HG03439 (cell line): ENCODE measurements around the gene EHD3.

ENCODE experiments used
- ATAC-seq: cut with Tn5 transposase; IDR thresholded peaks from one replicate; pipeline ENCODE4 v1.9.1; 2021; ENCODE audit warnings: mild to moderate bottlenecking, moderate library complexity; ENCODE audit not compliant: unreplicated experiment

Gene EHD3

DNA sequence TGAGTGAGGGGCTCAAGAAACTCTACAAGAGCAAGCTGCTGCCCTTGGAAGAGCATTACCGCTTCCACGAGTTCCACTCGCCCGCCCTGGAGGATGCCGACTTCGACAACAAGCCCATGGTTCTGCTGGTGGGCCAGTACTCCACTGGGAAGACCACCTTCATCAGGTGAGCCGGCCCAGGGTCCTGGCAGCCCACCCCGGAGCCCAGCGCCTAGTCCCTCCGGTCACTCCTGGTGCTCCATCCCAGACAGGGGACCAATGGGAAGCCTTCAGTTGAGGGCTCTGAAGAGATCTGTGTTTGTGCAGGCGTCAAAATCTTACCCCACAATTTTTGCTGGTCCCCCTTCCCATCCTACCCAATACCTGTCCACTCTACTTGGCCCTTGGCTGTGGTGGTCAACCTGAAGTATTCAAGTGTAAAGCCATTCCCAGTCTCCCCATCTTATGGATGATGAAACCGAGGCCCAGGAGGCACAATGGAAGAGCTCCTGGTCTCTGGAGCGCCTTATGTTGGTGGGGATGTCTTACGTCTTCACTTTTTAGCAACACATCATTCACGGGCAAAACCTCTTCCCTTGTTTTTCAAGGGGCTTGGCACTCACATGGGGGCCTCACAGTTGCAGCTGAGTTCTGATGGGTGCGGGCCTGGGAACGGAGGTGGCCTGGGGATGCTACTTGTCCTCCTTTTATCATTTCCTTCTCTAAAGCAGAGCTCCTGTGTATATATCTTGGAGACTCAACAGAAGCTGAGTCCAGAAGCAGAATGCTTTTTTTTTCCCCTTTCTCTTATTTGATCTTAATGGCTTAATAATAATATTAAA is 941 bp downstream of the EHD3 start:
- ATAC-seq, result no peak

DNA sequence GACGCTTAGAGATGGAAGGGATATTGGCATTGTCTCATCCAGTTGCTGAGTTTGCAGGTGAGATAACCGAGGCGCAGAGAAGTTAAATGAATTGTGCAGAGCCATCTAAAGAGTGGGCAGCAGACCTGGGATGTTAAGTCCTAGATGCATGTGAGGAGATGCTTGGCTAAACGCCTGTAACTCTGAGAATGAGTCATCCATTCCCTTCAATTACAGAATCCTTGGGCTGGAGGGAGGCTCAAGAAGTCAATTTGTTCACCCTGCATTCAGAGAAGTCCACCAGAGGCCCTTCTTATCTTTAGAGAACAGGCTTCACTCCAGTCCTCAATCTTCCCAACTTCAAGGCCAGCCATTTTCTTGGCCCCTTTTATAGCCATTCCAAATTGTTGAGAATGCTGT is 1.6 kb downstream of the EHD3 start:
- ATAC-seq, result no peak

GRCh38 chr2:31236433-31237205 is 2.7 kb downstream of the EHD3 start:
- no peak for ATAC-seq

DNA sequence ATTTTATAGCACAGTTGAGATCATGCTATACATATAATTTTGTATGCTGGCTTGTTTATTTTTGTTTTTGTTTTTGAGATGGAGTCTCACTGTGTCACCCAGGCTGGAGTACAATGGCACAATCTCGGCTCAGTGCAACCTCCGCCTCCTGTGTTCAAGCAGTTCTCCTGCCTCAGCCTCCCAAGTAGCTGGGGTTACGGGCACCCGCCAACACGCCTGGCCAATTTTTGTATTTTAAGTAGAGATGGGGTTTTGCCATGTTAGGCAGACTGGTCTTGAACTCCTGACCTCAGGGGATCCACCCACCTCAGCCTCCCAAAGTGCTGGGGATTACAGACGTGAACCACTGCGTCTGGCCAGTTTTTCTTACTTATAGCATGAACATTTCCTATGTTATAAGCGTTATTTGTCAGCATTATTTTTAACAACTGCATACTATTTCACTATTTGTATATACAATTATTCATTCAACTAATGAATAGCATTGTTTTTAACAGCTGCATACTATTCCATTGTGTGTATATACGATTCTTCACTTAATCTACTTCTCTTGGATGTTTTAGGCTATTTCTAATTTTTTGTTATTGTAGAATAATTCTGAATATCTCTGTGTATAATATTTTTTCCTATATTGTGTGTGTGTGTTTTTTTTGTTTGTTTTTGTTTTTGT is 3.5 kb downstream of the EHD3 start:
- no peak for ATAC-seq

DNA sequence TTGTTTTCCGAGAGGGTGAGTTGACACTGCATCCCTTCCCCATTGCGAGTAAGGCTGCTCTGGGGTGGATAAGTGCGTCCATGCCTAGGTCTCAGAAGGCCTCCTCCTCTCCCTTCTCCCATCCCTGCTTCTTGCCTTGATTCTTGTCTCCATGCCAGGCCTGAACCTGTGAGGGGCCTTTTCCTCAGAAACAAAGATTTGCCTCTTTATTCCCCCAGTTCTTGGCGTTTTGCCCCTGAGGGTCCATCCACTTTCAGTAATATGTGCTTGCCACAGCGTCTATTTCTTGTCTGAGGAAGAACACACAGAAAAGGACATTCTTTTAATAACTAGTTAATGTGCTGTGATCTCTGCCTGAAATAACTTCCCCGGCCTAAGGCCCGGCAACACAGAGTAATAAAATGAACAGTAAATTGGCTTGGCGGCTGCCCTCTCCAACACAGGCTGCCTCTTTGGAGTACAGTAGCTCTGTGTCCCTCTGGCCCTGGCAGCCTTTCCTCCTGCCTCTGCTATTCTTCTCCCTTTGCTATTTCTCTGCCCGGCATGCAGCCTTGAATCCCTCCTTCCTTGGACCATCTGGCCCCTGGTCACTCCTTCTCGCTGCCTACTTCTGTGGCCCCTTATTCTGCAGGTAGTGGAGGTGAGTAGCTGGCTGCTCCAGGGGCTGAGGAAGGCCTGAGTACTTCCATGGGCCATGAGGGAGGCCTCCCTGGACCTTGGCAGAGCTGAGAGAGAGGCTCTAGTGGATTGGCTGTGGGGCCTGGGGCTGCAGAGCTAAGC is 4.4 kb downstream of the EHD3 start:
- no peak for ATAC-seq

- no peak for ATAC-seq
These were observed 5.1 kb downstream of the EHD3 start for GRCh38 chr2:31238906-31239592.

- no peak for ATAC-seq
These were observed 5.7 kb downstream of the EHD3 start for GRCh38 chr2:31239593-31240177.

DNA sequence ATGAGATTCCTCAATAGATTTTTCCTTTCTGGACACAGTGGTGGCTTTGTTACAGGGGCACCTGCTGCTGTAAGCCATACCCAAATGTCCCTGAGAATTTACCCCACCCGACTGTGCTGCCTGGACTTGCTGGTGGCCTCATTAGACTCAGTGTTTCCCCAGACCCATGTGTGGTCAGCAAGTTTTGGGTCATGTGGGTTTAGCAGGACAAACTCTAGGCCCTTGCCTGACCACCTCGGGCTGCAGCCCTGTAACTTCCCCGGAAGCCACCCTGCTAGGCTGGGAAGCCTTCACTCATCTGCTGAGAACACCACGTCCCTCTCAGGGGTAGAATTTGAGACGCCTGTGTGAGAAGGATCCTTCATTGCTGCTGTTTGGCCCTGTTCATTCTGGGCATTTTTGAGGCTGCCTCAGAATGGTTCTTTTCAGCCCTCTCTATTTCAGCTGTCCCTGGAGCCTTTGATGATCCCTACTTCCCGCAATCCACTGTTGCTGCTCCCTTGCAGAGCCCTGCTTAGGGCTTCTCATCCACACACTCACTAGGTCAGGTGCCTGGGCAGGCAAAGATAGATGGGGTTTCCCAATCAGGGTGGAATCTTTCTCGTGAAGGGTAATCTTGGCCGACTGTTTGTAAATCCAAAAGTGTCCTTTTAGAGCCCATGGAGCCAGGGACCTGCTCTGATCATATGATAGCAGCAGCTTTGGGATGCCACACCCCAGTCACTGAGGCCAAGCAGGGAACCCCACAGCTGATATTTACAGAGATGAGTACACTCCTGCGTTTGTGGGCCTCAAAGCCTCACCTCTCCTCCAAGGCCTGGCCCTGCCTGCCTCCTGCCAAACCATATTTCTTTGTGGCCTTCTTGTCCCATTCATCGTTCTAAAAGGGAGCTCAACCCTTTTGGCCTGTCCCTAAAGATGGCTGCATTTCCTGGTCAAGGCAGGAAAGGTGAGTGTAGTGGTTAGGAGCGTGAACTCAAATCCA is 6.7 kb downstream of the EHD3 start:
- ATAC-seq, result no peak

GRCh38 chr2:31241625-31242270 is 7.8 kb downstream of the EHD3 start:
- no peak for ATAC-seq

GRCh38 chr2:31243053-31243452 is 9.1 kb downstream of the EHD3 start:
- no peak for ATAC-seq

- no peak for ATAC-seq
These were observed 10.1 kb downstream of the EHD3 start for GRCh38 chr2:31244101-31244500.

DNA sequence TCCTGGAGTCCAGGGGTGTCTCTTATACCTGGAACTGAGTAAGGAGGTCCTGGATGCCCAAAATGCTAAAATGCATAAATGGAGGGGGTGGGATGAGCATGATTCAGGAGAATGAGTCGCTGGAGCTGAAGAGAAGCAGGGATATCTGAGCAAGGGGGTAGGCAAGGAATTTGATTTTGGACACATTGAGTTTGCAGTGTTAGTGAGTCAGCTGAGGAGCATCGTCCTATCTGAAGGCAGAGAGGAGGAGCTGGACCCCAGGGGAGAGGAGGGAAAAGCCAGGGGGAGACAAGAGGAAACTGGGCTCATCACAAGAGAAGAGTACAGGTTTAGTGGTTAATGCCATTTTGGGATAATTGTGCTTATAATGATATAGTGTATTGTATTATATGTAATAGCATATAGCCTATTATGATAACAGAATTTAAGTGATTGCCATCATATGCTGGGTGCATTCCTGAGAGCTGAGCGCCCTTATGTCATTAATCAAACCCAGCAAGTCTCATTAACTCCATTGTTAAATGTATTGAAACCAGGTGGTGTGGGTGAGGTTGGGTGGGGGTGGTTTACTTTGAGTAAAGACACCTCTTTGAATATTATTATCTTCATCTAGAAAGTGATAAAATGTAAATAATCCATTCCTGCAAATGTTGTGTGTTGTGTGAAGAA is 12.4 kb downstream of the EHD3 start:
- no peak for ATAC-seq

- no peak for ATAC-seq
These were observed 13.8 kb downstream of the EHD3 start for GRCh38 chr2:31247711-31248110.

DNA sequence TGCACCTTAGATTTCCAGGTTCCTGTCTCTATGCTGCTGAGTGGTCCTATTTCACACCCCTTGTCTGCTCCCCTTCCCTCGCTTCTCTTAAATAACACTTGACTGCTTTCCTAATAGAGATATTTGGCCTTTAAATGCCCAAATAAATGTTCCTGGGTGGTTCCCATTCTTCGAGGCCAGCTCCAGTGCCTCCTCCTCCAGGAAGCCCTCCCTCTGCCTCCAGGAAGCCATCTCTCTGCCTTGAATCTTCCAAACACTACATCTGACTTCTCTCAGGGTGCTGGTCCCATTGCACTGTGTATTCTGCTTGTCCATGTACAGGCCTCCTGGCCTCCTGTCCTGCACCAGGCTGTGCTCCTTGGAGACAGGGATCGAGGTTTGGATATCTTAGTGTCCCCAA is 14.2 kb downstream of the EHD3 start:
- no peak for ATAC-seq

GRCh38 chr2:31249009-31249690 is 15.2 kb downstream of the EHD3 start:
- ATAC-seq, result no peak

- ATAC-seq, result no peak
These were observed 17.1 kb downstream of the EHD3 start for GRCh38 chr2:31251018-31251417.

GRCh38 chr2:31251851-31252250 is 17.9 kb downstream of the EHD3 start:
- no peak for ATAC-seq
